HG03457 (cell line): ENCODE data around the gene XPR1.

ENCODE experiments used
- ATAC-seq: cut with Tn5 transposase; IDR thresholded peaks from one replicate; pipeline ENCODE4 v1.9.1; 2021; ENCODE audit warnings: moderate number of reproducible peaks; ENCODE audit not compliant: unreplicated experiment

XPR1 gene

GRCh38 chr1:180631766-180632325 is at the start of gene XPR1:
TSS of gene XPR1 (plus strand) at chr1:180632022. CDS start at chr1:180632202, 180 bp downstream.
- peak; percentile 94 for ATAC-seq

DNA sequence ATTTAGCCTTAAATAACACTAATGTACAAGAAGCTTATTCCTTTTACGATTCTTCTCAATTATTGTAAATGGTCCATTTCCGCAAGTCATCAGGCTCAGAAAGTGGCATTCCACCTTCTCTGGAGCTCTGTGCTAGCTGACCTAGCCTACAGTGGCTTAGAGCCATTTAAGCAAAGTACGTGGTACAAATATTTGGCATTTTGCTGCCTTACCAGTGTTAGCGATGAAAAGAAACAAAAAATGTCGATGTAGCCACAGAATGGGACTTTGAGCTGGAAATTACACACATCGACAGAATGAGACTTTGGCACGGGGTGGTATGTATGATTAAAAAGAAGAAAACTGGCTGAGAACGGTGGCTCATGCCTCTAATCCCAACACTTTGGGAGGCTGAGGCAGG is 47.0 kb upstream of the XPR1 start:
- ATAC-seq = no peak

DNA sequence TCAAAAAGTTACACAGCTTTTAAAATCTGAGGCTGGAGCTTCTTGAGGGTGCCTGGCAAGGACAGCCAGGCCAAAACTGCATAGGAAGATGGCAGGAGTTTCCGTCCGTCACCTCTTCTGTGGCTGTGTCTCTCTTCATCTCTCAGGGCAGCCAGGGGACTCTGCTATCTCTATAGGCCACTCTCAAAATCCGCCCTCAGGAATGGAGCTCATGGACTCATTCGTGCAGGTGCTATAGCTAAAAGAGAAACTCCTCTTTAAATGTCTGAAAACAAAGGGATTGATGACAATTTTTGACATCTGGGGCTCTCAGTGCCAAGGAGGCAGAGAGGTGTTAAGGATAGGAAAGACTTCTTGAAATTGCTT is 45.8 kb upstream of the XPR1 start:
- ATAC-seq = no peak

DNA sequence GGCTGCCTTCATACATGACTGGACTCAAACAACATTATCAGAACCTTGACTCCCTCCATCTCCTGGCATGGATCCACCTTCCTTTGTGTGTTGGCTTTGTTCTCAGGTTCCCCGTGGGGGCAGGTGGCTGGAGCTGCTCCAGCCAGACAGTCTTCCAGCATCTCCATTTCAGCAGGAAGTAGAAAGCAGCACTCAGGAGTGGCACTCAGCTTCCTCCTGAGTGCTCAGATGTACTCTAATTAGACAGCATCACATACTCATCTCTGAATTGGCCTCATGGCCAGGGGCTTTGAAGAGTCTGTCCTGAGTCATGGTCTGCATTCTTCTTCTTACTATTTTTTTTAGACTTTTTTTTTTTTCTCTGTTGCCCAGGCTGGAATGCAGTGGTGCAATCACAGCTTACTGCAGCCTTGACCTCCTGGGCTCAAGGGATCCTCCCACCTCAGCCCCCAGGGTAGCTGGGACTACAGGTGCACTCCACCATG is 45.1 kb upstream of the XPR1 start:
- ATAC-seq = no peak

- ATAC-seq = no peak
Observed at GRCh38 chr1:180588121-180588520, 43.7 kb upstream of the XPR1 start.

GRCh38 chr1:180590889-180591288 is 40.9 kb upstream of the XPR1 start:
- ATAC-seq = no peak

DNA sequence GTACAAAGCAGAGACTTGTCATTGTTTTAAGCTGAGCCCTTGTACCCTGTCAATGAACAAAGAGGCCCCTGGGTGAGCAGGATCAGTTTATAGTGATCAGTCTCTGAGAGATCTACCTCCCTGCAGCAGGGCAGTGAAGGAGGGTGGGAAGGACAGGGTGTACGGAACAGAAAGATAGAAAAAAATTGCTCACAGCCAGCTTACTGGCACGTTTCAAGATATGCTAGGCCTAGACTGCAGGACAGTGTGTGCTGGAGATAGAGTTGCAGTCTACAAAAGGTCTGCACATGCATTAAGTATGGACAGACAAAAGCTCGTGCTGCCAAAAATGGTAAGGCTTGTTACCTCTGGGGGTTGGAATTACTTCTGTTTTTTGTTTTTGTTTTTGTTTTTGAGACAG is 38.4 kb upstream of the XPR1 start:
- ATAC-seq = no peak

DNA sequence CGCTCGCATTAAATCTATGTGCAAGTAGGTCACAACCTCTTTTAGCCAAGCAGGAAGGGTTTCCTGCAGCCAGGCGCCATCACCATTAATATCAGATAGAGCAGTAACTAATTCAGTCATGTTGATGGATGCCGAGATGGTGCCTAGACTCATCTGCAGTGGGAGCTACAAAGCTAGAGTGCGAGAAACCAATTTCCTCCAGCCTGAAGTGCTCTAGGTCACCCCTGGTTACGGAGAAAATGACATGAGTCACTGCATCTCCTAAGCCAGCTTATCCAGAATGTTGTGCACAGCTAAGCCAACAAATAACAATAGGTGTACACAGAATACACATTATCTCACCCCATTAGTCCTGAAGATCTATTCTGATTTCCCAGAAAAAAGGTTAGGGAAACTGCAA is 37.1 kb upstream of the XPR1 start:
- no peak for ATAC-seq

DNA sequence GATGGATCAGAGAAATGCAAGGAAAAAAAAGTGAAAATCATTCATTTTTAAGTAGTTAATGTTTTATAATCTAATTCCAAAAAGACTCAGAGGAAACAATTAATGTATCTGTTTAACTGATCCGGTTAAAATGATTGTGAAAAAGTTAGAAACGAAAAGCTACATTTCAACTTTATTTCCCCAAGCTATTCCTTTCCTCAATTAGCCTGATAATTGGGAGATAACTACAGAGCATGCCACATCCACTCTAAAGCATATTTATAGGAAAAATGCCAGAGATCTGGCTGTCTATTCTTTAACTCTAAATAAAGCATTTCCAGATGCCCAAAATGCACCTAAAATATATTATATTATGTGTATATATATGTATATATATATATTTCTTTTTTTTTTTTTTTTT is 35.9 kb upstream of the XPR1 start:
- ATAC-seq = no peak

GRCh38 chr1:180597520-180597919 is 34.3 kb upstream of the XPR1 start:
- no peak for ATAC-seq

DNA sequence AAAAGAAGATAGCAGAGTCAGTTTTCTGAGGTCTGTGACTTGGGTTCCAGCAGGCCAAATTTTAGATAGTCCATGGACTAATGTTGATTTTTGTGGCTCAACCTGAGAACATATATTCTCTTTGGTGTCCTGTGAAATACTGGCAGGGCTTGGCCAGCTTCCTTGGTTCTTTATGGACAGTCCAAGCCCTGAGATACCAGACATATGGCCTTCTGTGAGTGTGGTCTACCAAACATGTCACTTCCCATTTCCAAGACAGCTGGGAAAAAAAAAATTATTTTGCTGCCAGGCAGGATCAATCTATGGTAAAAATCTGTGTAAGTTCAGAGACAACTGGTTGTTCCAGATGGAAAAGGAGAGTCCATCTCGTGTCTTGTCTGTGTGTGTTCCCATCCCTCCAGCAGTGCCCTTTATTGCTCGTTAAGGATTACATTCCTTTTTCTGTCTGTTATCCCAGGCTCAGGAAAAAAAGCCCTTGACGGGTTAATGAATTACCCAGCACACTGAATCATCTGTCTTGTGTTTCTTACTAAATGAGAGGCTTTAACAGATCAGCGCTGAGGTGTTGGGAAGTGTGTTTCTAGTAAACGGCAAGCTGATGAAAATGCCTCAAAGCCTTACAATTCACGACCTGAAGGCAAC is 33.4 kb upstream of the XPR1 start:
- ATAC-seq = no peak

- ATAC-seq = no peak
Observed at GRCh38 chr1:180600343-180600742, 31.5 kb upstream of the XPR1 start.

- no peak for ATAC-seq
Observed at GRCh38 chr1:180601512-180601911, 30.3 kb upstream of the XPR1 start.

- ATAC-seq = no peak
Observed at GRCh38 chr1:180603223-180603849, 28.5 kb upstream of the XPR1 start.

DNA sequence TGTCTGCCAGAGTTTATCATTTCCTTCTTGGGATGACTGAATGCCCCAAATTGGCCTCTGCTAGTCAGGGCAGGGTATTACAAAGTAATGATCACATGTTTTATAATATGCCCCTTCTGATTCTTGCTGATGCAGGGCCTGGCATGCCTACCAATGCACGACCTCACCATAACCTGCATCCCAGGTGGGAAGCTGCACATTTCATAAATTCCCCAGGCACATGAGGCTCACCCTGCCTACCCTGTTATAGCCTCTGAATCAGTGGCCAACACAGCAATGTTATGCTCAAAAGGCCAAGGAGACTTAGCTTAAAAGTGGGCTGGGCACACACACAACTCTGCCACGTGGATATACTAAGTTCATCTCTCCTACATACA is 28.0 kb upstream of the XPR1 start:
- no peak for ATAC-seq

GRCh38 chr1:180606155-180606554 is 25.7 kb upstream of the XPR1 start:
- no peak for ATAC-seq

DNA sequence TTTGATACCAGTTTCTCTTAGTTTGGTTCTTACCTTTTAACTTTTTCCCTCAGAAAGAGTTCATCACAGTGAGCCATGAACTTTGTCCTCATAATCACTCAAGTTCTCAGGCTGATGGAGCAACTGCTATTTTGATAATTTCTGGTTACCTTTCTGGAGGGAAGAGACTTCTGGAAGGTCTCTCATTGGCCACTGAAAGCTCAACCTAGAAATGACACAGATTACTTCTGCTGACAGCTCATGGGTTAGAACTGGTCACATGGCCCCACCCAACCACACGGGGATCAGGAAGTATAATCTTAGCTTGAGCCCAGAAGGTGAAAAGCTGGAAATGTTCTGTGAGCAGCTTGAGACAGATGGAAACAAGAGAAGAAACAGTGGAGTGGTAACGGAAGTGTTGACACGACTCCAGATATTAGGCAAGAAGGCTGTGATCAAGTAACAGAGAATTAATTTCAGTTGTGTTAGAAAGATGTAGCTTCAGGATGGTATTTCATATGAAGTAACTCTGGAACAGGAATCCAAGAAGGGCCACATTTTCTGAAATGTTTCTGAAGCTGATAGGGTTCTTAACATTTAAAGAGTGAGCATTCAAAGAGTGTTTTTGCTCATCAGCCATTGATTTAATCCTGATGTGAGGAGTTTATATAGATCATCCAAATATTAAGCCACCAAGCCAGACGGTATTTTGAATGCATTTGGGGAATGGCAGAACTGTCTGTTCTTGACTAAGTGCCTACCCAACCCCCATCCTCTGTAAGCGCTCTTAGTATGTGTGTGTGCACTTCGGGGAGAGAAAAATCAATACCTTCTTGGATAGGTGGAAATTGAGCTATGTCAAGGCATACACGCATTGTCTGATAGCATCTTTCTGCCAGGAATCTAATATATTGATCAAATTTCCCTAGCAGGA is 21.9 kb upstream of the XPR1 start:
- no peak for ATAC-seq

DNA sequence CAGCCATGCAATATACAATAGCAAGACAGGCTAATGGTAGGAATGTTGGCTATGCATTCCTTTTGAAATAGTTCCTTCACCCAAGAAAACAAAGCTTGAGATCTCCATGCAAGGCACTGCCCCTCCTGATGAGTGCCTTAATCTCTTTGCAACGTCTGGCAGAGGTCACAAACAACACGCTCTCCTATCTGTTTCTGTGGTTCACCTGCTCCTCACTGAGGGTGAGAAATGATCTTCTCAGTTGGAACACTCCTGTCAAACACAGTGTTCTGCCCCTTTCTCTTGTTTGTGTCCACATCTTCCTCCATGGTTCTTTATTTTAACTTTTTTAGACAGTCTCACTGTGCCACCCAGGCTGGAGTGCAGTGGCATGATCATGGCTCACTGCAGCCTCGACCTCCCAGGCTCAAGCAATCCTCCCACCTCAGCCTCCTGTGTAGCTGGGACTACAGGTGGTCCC is 21.2 kb upstream of the XPR1 start:
- no peak for ATAC-seq

GRCh38 chr1:180611016-180611930 is 20.5 kb upstream of the XPR1 start:
- no peak for ATAC-seq

DNA sequence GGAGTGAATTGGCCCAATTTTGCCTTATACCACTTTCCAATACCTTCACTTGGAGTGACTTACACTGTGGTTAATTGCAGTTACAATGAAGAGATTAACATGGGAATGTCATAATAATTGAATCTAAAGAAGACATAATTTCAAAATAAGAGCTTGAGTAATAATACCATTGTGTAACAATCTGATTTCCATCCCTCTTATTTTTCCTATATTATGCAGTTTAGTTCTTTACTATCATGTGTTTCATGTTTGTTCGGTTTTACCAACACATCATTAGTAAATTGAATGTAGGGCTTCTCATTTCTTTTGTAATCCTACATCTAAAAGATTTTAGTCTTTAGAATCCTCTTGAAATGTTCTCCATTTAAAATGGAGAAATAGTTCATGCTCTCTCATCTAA is 19.2 kb upstream of the XPR1 start:
- no peak for ATAC-seq
